Ovary (tissue), 3 donors: ENCODE results near the gene ZBTB1.
"Not testable (repeated sequence)": the region's sequence is repeated elsewhere in the genome, so short reads cannot be mapped to it uniquely, and the experiment has no call there.

Experiments used
- CTCF ChIP-seq, 3 donors: fragments of 450-650 bp in 2 of 3; fragments of 200-600 bp in 1 of 3; IDR thresholded peaks; one replicate each; pipeline versions ENCODE4 v1.5.1 to v1.8.0; 2016 to 2022; ENCODE audit warnings: antibody characterized with exemption in 3 of 3, mild to moderate bottlenecking in 1 of 3
- EP300 ChIP-seq: sonication (generic); formaldehyde crosslinking; IDR thresholded peaks from one replicate; pipeline ENCODE4 v1.6.1; 2017; ENCODE audit warnings: antibody characterized with exemption
- POLR2A ChIP-seq: fragments of 450-650 bp; IDR thresholded peaks from one replicate; pipeline ENCODE4 v1.6.1; 2017; ENCODE audit warnings: antibody characterized with exemption, mild to moderate bottlenecking, moderate library complexity
- donor health status: DM: no; HTN: no; CAD: no.

DNA sequence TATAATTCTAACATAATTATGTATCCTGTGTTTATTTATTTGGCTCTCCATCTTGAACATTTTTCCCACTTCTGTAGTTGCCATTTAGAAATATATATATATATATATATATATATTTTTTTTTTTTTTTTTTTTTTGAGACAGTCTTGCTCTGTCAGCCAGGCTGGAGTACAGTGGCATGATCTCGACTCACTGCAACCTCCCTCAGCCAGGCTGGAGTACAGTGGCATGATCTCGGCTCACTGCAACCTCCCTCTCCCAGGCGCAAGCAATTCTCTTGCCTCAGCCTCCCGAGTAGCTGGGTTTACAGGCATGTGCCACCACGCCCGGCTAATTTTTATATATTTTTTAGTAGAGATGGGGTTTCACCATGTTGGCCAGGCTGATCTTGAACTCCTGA is 13.1 kb downstream of the ZBTB1 start:
- not testable (repeated sequence) for TF ChIP-seq CTCF (IDR thresholded peaks at IDR 0.05); POLR2A; EP300
